GM23338 (cell line): ENCODE data around the gene PBLD.

Experiments
- CREB1 ChIP-seq: fragments of 250-450 bp; sonication (Bioruptor Pico); IDR thresholded peaks from 2 replicates; pipeline ENCODE4 v1.5.0; 2020; ENCODE audit warnings: low read depth, mild to moderate bottlenecking, moderate library complexity
- CTCF ChIP-seq, 2 experiments: fragments of 200-600 bp in 1 of 2; sonication (generic) in 1 of 2; conservative IDR thresholded peaks; 2 replicates each; pipeline versions ENCODE4 v1.5.1 to v1.6.1; 2016 to 2017; ENCODE audit warnings: antibody characterized with exemption in 2 of 2, low read depth in 2 of 2, mild to moderate bottlenecking in 2 of 2, moderate library complexity in 1 of 2
- ETS1 ChIP-seq: IDR thresholded peaks from 2 replicates; pipeline ENCODE4 v1.6.1; 2016; ENCODE audit warnings: antibody characterized with exemption
- EZH2 ChIP-seq: fragments of 200-600 bp; sonication (generic); IDR thresholded peaks from one replicate; pipeline ENCODE4 v1.8.0; 2017; ENCODE audit warnings: antibody characterized with exemption, mild to moderate bottlenecking, low read depth; ENCODE audit not compliant: unreplicated experiment
- EZH2phosphoT487 ChIP-seq: fragments of 200-600 bp; sonication (generic); IDR thresholded peaks from one replicate; pipeline ENCODE4 v1.8.1; 2018; ENCODE audit warnings: antibody characterized with exemption; ENCODE audit not compliant: unreplicated experiment
- JUNB ChIP-seq: IDR thresholded peaks from one replicate; pipeline ENCODE4 v1.6.1; 2016; ENCODE audit warnings: antibody characterized with exemption; ENCODE audit not compliant: unreplicated experiment
- NANOG ChIP-seq: IDR thresholded peaks from 2 replicates; pipeline ENCODE4 v1.6.1; 2016; ENCODE audit warnings: antibody characterized with exemption, borderline replicate concordance
- POLR2AphosphoS5 ChIP-seq: IDR thresholded peaks from 2 replicates; pipeline ENCODE4 v1.6.1; 2016; ENCODE audit warnings: antibody characterized with exemption, low read depth
- REST ChIP-seq: IDR thresholded peaks from one replicate; pipeline ENCODE4 v1.6.1; 2018; ENCODE audit warnings: antibody characterized with exemption; ENCODE audit not compliant: unreplicated experiment
- STAT1 ChIP-seq: IDR thresholded peaks from one replicate; pipeline ENCODE4 v1.6.1; 2016; ENCODE audit warnings: antibody characterized with exemption; ENCODE audit not compliant: unreplicated experiment
- ZNF114 ChIP-seq: fragments of 250-450 bp; sonication (Bioruptor Pico); IDR thresholded peaks from 2 replicates; pipeline ENCODE4 v1.5.0; 2020; ENCODE audit warnings: mild to moderate bottlenecking, moderate library complexity
- ZNF331 ChIP-seq: fragments of 250-450 bp; sonication (Bioruptor Pico); IDR thresholded peaks from 2 replicates; pipeline ENCODE4 v1.5.0; 2020; ENCODE audit warnings: low read depth, mild to moderate bottlenecking, moderate library complexity
- ZNF462 ChIP-seq: fragments of 250-450 bp; sonication (Bioruptor Pico); IDR thresholded peaks from 2 replicates; pipeline ENCODE4 v1.5.0; 2020; ENCODE audit warnings: mild to moderate bottlenecking, moderate library complexity

- no peak for TF ChIP-seq JUNB
- no peak for TF ChIP-seq REST
- TF ChIP-seq CTCF (conservative IDR thresholded peaks at IDR 0.05; ENCODE audit: low read depth in 2 of 2) = no peak
- no peak for TF ChIP-seq EZH2
- TF ChIP-seq CREB1 (CRISPR knock-in tag) = no peak
- TF ChIP-seq ETS1 = no peak
- no peak for TF ChIP-seq POLR2AphosphoS5
- no peak for TF ChIP-seq NANOG
- TF ChIP-seq EZH2phosphoT487 = no peak
- no peak for TF ChIP-seq ZNF114
- TF ChIP-seq ZNF331 (CRISPR knock-in tag) = no peak
- TF ChIP-seq STAT1 = no peak
- TF ChIP-seq ZNF462 (CRISPR knock-in tag) = no peak
These were observed 83.4 kb downstream of the PBLD start for GRCh38 chr10:68249297-68249696.
